ENCODE data around the gene FZD7.

FZD7 gene

GRCh38 chr2:202033317-202034248, at the start of gene FZD7:
Gene FZD7 (plus strand): TSS chr2:202033855. CDS start chr2:202034648, 793 bp downstream.
- DNase-seq = peak; percentile 86

- no peak for DNase-seq
Measured at GRCh38 chr2:201984333-201984732, 49.3 kb upstream of the FZD7 start.

GRCh38 chr2:201984800-201985525, 48.7 kb upstream of the FZD7 start:
- DNase-seq = peak; percentile 45

GRCh38 chr2:201985728-201986462, 47.8 kb upstream of the FZD7 start:
- DNase-seq = peak; percentile 23

- DNase-seq = no peak
Measured at GRCh38 chr2:201986463-201986735, 47.3 kb upstream of the FZD7 start.

GRCh38 chr2:201987426-201987825, 46.2 kb upstream of the FZD7 start:
- peak; percentile 9 for DNase-seq

- no peak for DNase-seq
Measured at GRCh38 chr2:201990069-201990468, 43.6 kb upstream of the FZD7 start.

GRCh38 chr2:201992960-201993359, 40.7 kb upstream of the FZD7 start:
- DNase-seq = no peak

GRCh38 chr2:201994973-201995638, 38.5 kb upstream of the FZD7 start:
- DNase-seq = no peak

GRCh38 chr2:201996006-201996405, 37.6 kb upstream of the FZD7 start:
- no peak for DNase-seq

GRCh38 chr2:201996679-201997314, 36.9 kb upstream of the FZD7 start:
- no peak for DNase-seq

GRCh38 chr2:201999279-201999678, 34.4 kb upstream of the FZD7 start:
- DNase-seq = no peak

GRCh38 chr2:202001826-202002225, 31.8 kb upstream of the FZD7 start:
- no peak for DNase-seq

GRCh38 chr2:202002381-202002780, 31.3 kb upstream of the FZD7 start:
- DNase-seq = no peak

GRCh38 chr2:202005272-202005887, 28.3 kb upstream of the FZD7 start:
- DNase-seq = no peak

- no peak for DNase-seq
Measured at GRCh38 chr2:202006301-202006700, 27.4 kb upstream of the FZD7 start.

GRCh38 chr2:202007015-202007982, 26.4 kb upstream of the FZD7 start:
- no peak for DNase-seq

GRCh38 chr2:202007983-202008354, 25.7 kb upstream of the FZD7 start:
- no peak for DNase-seq

- no peak for DNase-seq
Measured at GRCh38 chr2:202009019-202009481, 24.6 kb upstream of the FZD7 start.

- DNase-seq = no peak
Measured at GRCh38 chr2:202009581-202009980, 24.1 kb upstream of the FZD7 start.

- peak; percentile 50 for DNase-seq
Measured at GRCh38 chr2:202014318-202014717, 19.3 kb upstream of the FZD7 start.

Measured in NCI-H2171 treated with DMSO at 0.1 percent for 48 hours (cell line).